C4-2B (cell line): ENCODE results near the gene TMBIM1.

Experiments
- ZFX ChIP-seq: fragments of 450-650 bp; IDR thresholded peaks from 2 replicates; pipeline ENCODE4 v1.6.1; 2017
- TF ChIP-seq, protein P1 (sequence below): fragments of 450-650 bp; conservative IDR thresholded peaks from 2 replicates; pipeline ENCODE4 v1.5.1; 2017; ENCODE audit warnings: mild to moderate bottlenecking

DNA sequence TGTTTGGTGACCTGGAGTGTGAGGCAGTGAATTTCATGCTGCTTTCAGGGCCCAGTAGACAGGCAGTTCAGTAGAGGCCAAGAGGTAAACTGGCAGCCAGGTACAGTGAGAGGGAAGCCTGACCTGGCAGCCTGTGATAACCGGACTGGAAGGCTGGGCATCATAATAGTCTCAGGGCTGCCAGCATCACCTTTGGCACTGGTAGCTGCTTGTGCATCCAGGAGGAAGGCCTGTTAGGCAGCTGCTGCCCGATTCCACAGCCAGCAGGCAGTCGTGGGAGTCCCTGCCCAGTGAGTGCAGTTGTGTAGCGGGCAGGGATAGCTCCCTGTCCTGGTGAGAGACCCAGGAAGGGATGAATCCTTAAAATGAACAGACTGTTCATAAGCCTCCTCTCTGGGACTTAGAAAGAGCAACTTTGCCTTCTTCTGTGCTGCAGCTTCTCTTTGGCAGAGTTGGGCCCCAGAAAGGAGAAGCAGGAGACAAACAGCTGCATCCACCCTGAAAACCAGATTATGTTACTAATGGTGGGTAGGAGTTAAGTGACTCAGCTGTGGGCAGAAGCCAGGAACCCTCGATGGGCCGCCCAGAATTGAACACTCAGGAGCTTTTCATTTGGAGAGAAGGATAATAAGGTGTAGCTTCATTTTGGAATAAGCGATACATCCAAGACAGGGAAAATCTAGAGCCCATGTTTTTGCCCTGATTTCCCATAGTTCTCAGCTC lies 39.6 kb downstream of the TMBIM1 start:
- TF ChIP-seq, protein P1, sequence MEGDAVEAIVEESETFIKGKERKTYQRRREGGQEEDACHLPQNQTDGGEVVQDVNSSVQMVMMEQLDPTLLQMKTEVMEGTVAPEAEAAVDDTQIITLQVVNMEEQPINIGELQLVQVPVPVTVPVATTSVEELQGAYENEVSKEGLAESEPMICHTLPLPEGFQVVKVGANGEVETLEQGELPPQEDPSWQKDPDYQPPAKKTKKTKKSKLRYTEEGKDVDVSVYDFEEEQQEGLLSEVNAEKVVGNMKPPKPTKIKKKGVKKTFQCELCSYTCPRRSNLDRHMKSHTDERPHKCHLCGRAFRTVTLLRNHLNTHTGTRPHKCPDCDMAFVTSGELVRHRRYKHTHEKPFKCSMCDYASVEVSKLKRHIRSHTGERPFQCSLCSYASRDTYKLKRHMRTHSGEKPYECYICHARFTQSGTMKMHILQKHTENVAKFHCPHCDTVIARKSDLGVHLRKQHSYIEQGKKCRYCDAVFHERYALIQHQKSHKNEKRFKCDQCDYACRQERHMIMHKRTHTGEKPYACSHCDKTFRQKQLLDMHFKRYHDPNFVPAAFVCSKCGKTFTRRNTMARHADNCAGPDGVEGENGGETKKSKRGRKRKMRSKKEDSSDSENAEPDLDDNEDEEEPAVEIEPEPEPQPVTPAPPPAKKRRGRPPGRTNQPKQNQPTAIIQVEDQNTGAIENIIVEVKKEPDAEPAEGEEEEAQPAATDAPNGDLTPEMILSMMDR, result no peak
- no peak for TF ChIP-seq ZFX
